HG02852 (cell line): ENCODE results near the gene SMC2.

ENCODE experiments used
- ATAC-seq: cut with Tn5 transposase; IDR thresholded peaks from one replicate; pipeline ENCODE4 v1.9.1; 2021; ENCODE audit warnings: mild to moderate bottlenecking, moderate library complexity; ENCODE audit not compliant: unreplicated experiment

The SMC2 gene

DNA sequence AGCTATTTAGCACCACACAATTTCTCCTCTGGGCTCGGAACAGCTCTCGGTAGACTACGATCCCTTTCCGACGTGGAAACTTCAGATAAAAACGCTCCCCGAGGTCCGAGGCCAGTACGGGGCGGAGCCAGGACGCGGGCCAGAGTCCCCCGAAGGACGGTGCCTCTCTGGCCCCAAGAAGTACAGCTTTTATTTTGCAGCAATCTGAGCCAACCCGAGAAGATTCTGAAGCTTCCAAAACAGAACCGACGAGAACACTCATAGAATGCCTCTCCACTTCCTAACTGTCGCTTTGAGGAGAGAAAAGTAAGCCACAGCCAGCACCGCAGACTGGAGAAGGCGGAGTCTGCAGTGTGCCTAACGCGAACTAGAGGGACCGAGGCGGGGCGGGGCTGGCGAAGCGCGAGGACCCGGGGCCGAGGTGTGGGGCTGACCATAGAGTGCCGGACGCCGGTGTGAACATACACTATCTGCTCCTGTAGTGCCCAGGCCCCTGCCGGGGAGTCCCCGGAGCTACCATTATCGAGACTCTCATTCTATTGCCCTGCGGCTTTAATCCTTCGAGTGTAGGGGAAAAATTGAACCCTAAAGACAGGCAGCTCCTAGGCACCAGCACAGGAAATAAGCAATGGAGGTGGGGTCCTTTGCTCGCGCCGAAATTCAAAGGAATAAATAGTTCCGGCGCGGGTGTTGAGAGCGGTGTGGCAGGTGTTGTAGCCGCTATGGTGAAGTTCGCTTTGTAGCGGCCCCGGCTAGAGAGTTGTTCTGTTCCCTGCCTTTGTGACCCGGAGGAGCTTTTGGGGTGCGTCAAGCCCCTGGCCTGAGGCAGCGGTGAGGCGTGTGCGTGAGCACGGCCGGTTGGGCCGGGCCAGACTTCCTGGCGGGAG lies at the start of gene SMC2:
Gene SMC2 (plus strand): TSS at position 663 of the 887 bp plus-strand sequence. CDS start 1,076 bp downstream, outside the sequence.
- ATAC-seq: peak; percentile 90

DNA sequence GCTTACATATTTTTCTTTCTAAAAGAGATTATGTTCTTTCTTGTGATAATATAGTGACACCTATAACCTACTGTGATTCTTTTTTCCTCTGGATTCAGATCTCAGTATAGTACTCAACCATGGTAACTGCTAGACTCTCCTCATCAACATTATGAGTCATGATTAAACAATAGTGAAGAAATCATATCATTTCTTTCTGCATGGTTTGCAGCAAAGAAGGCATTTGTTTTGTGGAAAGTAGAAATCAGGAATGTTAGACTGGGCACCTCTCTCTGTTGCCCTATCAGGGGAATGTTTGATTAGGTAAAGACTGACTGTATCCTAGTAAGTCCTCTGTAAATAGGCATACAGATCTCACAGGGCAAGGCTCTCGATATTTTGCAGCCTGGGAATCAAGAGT lies 25.6 kb upstream of the SMC2 start:
- no peak for ATAC-seq

GRCh38 chr9:104069288-104069687 lies 24.8 kb upstream of the SMC2 start:
- no peak for ATAC-seq

GRCh38 chr9:104071589-104071988 lies 22.5 kb upstream of the SMC2 start:
- ATAC-seq: no peak

GRCh38 chr9:104073098-104073769 lies 20.9 kb upstream of the SMC2 start:
- ATAC-seq: no peak

DNA sequence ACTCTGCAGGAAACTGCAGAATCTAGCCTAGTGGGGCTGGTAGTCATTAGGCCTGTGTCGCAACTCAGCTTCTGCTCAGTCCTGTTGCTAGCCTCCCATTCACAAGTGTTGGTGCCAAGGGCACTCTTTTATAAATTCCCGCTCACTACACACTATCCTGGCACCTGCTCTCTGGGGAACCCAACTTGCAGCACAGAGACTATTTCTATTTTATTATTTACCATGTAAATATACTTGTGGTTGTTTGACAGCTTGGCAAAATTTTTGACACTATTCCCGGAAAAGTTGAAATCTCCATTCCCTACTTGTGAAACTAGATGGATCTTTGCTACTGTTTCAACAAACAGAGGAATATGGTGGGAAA lies 20.4 kb upstream of the SMC2 start:
- no peak for ATAC-seq

DNA sequence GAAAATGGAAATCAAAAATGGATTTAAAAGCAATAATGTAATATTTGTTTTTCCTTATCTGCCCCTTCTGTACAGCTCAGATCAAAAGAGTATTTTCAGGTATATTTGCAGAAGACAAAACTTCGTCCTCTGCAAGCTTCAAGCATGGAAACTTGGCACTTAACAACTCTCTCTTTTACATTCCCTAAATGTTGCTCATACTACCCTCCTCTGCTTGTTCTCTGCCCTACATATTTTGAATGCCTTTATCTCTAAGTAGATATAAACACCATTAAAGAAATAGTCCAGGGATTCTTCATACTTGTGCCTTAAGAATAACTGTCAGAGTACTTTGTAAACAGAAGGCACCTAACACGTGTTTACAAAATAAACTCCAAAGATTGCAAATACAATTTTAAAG lies 19.2 kb upstream of the SMC2 start:
- ATAC-seq: no peak

GRCh38 chr9:104075801-104076753 lies 18.0 kb upstream of the SMC2 start:
- no peak for ATAC-seq

DNA sequence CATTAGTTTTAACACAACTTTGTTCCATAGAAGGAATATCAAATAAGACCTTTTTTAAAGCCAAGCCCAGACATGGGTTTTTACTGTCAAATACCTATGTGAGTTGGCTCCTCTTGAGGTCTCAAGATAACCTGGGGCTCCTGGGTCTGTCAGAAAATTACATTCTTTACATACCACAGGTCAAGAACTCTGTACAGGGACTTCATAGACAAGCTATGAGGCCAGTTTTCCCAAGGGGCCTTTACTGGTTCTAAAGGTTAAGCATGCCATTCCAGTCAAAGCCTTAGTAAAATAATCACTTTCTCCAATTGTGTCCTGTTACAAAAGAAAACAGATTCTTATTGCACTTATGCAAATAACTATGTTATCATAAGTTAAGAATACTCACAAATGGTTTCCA lies 15.5 kb upstream of the SMC2 start:
- ATAC-seq: no peak

DNA sequence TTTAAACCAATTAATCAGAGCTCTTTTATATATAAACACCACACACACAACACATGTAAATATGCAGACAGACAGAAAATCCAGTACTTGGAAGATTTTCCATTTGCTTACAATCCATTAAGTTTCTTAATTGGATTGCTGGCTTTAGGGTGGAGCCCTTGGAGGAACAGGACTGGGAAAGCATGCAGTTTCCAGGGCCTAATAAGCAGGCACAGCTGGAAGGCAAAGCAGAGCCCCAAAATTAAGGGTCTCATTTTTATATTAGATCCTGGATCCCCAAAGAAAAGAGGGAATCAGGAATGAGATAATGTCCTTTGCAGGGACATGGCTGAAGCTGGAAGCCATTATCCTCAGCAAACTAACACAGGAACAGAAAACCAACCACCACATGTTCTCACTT lies 13.1 kb upstream of the SMC2 start:
- no peak for ATAC-seq

- no peak for ATAC-seq
These were observed 11.9 kb upstream of the SMC2 start for GRCh38 chr9:104082168-104082567.

GRCh38 chr9:104085525-104085924 lies 8.6 kb upstream of the SMC2 start:
- no peak for ATAC-seq

DNA sequence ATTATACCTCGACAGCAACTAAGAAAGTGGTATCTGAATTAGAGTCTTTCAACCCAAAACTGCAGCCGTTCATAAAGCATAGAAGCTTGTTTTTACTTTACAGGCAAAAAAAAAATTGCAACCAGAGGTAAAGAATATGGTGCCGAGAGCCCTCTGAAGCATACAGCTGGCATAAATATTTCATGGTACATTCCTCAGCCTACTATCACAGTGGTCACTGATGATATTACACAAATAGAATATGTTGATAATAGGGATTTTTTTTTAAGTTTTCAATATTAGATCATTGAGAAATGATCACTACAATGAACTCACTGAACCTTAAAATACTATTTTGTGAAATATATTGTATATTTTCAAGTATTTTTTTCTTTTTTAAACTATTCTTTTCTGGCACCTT lies 6.2 kb upstream of the SMC2 start:
- ATAC-seq: no peak

DNA sequence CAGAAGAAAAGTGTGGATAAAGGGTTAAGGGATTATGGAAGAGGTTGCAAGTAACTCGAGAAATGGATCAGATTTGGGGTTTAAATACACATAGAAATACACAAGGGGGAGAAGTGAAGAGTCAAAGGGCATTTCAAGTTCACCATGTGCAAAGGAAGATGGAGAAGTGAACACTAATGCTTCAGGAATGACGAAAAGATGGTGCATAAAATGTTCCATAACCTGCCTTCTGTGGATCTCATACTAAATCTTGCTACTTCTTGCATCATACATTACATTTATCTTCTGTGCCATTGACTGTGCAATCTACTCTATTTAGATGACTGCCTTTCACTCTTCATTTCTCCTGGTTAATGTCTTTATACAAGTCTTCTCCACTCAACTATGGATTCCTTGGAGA lies 5.7 kb upstream of the SMC2 start:
- ATAC-seq: no peak

GRCh38 chr9:104090578-104090977 lies 3.5 kb upstream of the SMC2 start:
- no peak for ATAC-seq

DNA sequence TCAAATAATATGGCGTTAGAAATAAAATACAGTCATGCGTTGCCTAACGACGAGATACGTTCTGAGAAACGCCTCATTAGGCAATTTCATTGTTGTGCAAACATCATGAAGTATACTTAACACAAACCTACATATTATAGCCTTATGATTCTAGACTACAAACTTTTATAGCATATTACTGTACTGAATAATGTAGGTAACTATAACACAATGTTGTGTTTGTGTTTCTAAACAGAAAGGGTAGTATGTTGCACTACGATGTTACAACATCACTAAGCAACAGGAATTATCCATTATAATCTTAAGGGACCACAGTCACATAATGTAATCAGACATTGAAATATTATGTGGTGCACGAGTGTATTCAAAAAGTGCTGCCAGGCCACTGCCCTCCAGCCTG lies 3.0 kb upstream of the SMC2 start:
- ATAC-seq: no peak

- no peak for ATAC-seq
These were observed 2.4 kb upstream of the SMC2 start for GRCh38 chr9:104091708-104092107.

- no peak for ATAC-seq
These were observed 1.9 kb upstream of the SMC2 start for GRCh38 chr9:104092192-104092591.

DNA sequence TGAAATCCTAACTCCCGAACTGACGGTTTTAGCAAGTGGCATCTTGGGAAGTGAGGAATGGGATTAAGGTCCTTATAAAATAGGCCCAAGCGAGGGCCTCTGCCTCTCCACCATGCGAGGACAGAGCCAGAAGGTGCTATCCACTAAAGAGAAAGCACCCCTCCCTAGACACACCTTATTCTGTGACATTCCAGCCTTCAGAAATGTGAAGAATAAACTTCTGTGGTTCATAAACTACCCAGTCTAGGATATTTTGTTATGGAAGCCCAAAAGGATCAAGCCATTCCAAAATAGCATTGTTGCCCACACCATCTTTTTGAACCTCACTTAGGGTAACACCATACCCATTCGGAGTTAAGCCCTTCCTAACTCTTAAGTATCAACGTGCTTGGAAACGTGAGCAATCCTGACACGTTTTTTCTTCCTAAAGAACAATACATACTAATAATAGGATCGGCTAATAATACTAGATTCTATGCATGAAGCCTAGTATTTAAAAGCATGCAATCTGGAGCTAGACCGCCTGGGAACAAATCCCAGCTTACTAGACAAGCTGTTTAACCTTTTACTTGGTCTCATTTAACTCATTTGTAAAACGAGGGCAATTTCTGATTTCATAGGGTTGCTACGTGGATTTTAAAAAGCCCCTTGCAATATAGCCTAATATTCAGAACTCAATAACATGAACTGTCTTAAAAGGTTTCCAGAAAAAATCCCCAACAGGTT lies 1.1 kb upstream of the SMC2 start:
- no peak for ATAC-seq

- ATAC-seq: peak; percentile 2
These were observed 466 bp downstream of the SMC2 start for GRCh38 chr9:104094534-104095015.
